ENCODE measurements around the gene IL11RA. TPM values are rescaled to one million over a fixed set of nuclear protein-coding genes. Genes with fewer than 3 reads are reported as not detected.

The IL11RA gene
- total and polyA plus RNA-seq, 9 of the 15 experiments (the other 6 are each of a cell fraction or from before 2014, with no cell fraction given): 0.11 to 5.8 (median 2.8) TPM

GRCh38 chr9:34633851-34634550 lies 18.0 kb upstream of the IL11RA start (continued):
- TF ChIP-seq ZBTB49 (CRISPR knock-in tag; IDR thresholded peaks at IDR 0.05; ENCODE audit: borderline replicate concordance) (no peak), HNRNPH1 (optimal IDR thresholded peaks at IDR 0.05; ENCODE audit: low read depth, low read length) (no peak), SMC3 (conservative IDR thresholded peaks at IDR 0.05; ENCODE audit: insufficient read depth, low read depth, low read length) (peak; percentile 46; the same call in 1 of the 2 replicates), REST (IDR thresholded peaks at IDR 0.05; ENCODE audit: borderline replicate concordance) (peak; percentile 47; the same call in 1 of the 2 replicates), REST (CRISPR knock-in tag; IDR thresholded peaks at IDR 0.05; ENCODE audit: low read depth) (no peak), VEZF1 (CRISPR knock-in tag; IDR thresholded peaks at IDR 0.05) (0 out of 2 replicates have a peak, but pooled peaks have one; percentile 13), RREB1 (CRISPR knock-in tag; IDR thresholded peaks at IDR 0.05) (no peak), ZNF239 (CRISPR knock-in tag; IDR thresholded peaks at IDR 0.05) (no peak)
